ENCODE results near the gene FLRT1. TPM values are rescaled to one million over a fixed set of nuclear protein-coding genes. Genes with fewer than 3 reads are reported as not detected.

The FLRT1 gene
- total and polyA plus RNA-seq, 7 donors = 0.03 to 0.10 (median 0.08) TPM; not detected in 2

- TF ChIP-seq CTCF (IDR thresholded peaks at IDR 0.05) = no peak
- Histone ChIP-seq H3K27ac (no peak overlapping the region), H3K36me3 (ENCODE audit: insufficient read depth in 1 of 2, low read depth in 1 of 2) (no peaks in the 10 kb centered on the region), H3K4me3 (no peak overlapping the region), H3K9me3 (no peaks in the 10 kb centered on the region), H3K4me1 (peaks cover 12% of the 10 kb centered on the region), H3K27me3 (ENCODE audit: insufficient read depth in 3 of 3, low read length in 2 of 3) (no peaks in the 10 kb centered on the region)
- intact Hi-C loops (cut with DNase I) = no loop called here
- no peak for ATAC-seq
- no peak for DNase-seq
- 74 to 87% (median 76%) methylated on average over 4 of the region's 4 CpGs for WGBS, 3 donors
Measured at GRCh38 chr11:64025205-64025604, 10.5 kb upstream of the FLRT1 start.

- H3K27me3 ChIP-seq (ENCODE audit: insufficient read depth in 3 of 3, low read length in 2 of 3) = no peaks in the 10 kb centered on the region
- intact Hi-C loops (cut with DNase I) = no loop called here
- no peak overlapping the region for H3K4me3 ChIP-seq
- no peak for TF ChIP-seq CTCF (IDR thresholded peaks at IDR 0.05)
- no peak for DNase-seq
- H3K27ac ChIP-seq = no peak overlapping the region
- no peaks in the 10 kb centered on the region for H3K9me3 ChIP-seq
- H3K4me1 ChIP-seq = peaks cover 12% of the 10 kb centered on the region
- H3K36me3 ChIP-seq (ENCODE audit: insufficient read depth in 1 of 2, low read depth in 1 of 2) = no peaks in the 10 kb centered on the region
- WGBS, 3 donors = 80 to 90% (median 88%) methylated on average over 7 of the region's 7 CpGs
- ATAC-seq = no peak
Measured at GRCh38 chr11:64026575-64027205, 9.0 kb upstream of the FLRT1 start.

- WGBS, 3 donors = 63 to 74% (median 70%) methylated on average over 15 to 20 of the region's 20 CpGs
- DNase-seq (no peak), ATAC-seq (no peak)
- Histone ChIP-seq H3K36me3 (ENCODE audit: insufficient read depth in 1 of 2, low read depth in 1 of 2) (no peaks in the 10 kb centered on the region), H3K4me1 (peaks cover 12% of the 10 kb centered on the region), H3K27me3 (ENCODE audit: insufficient read depth in 3 of 3, low read length in 2 of 3) (no peaks in the 10 kb centered on the region), H3K27ac (no peak overlapping the region), H3K9me3 (no peaks in the 10 kb centered on the region), H3K4me3 (no peak overlapping the region)
- TF ChIP-seq CTCF (IDR thresholded peaks at IDR 0.05) = no peak
- intact Hi-C loops (cut with DNase I) = no loop called here
Measured at GRCh38 chr11:64027651-64028397, 7.9 kb upstream of the FLRT1 start.

GRCh38 chr11:64028398-64029115, 7.2 kb upstream of the FLRT1 start:
- 56 to 76% (median 68%) methylated on average over 11 to 22 of the region's 22 CpGs for WGBS, 3 donors
- Histone ChIP-seq H3K4me1 (peaks cover 7% of the 10 kb centered on the region), H3K9me3 (no peaks in the 10 kb centered on the region), H3K27ac (no peak overlapping the region), H3K27me3 (ENCODE audit: insufficient read depth in 3 of 3, low read length in 2 of 3) (no peaks in the 10 kb centered on the region), H3K36me3 (ENCODE audit: insufficient read depth in 1 of 2, low read depth in 1 of 2) (no peaks in the 10 kb centered on the region), H3K4me3 (no peak overlapping the region)
- intact Hi-C loops (cut with DNase I) = no loop called here
- ATAC-seq = no peak
- DNase-seq = no peak
- no peak for TF ChIP-seq CTCF (IDR thresholded peaks at IDR 0.05)
